WTC11 (cell line): ENCODE measurements around the gene SNX25. TPM values are rescaled to one million over a fixed set of nuclear protein-coding genes. Genes with fewer than 3 reads are reported as not detected.

Source experiments
- ATAC-seq: fragments of 200-7000 bp; cut with Tn5 transposase; 2 replicates; pipeline ENCODE4 v1.10.0; 2021; ENCODE audit warnings: mild to moderate bottlenecking, moderate library complexity
- CTCF ChIA-PET: fragments of 300-600 bp; sonication (Branson Sonifier 250); formaldehyde crosslinking; loops from one replicate; lab custom pipeline; 2021; ENCODE audit warnings: antibody characterized with exemption; lab: Charles Lee
- POLR2A ChIA-PET: fragments of 350-600 bp; sonication (Branson Sonifier 250); formaldehyde crosslinking; loops from one replicate; lab custom pipeline; 2021; ENCODE audit warnings: antibody characterized with exemption; lab: Charles Lee
- DNase-seq: peaks from one replicate; pipeline ENCODE4 v3.0.0; 2021; ENCODE audit warnings: low spot score
- H3K27ac Mint-ChIP-seq: 2 replicates; pipeline ENCODE4 v1.8.0; 2021; ENCODE audit warnings: mixed read lengths
- H3K27me3 Mint-ChIP-seq: 2 replicates; pipeline ENCODE4 v1.8.0; 2021; ENCODE audit warnings: low read depth, mild to moderate bottlenecking, moderate library complexity, mixed read lengths
- H3K36me3 Mint-ChIP-seq: 2 replicates; pipeline ENCODE4 v1.8.0; 2021; ENCODE audit warnings: mixed read lengths
- H3K4me1 Mint-ChIP-seq: 2 replicates; pipeline ENCODE4 v1.8.0; 2022; ENCODE audit warnings: mixed read lengths
- H3K4me3 Mint-ChIP-seq: 2 replicates; pipeline ENCODE4 v1.8.0; 2021; ENCODE audit warnings: mild to moderate bottlenecking, moderate library complexity, mixed read lengths
- H3K9me3 Mint-ChIP-seq: 2 replicates; pipeline ENCODE4 v1.8.0; 2021; ENCODE audit warnings: mixed read lengths
- E2F1 ChIP-seq: sonication (generic); formaldehyde crosslinking; IDR thresholded peaks from 2 replicates; pipeline ENCODE4 v1.8.0; 2022; ENCODE audit warnings: mild to moderate bottlenecking, missing genetic modification reagents
- ELF4 ChIP-seq: sonication (generic); formaldehyde crosslinking; IDR thresholded peaks from 2 replicates; pipeline ENCODE4 v1.8.1; 2022; ENCODE audit warnings: low read depth, mild to moderate bottlenecking, moderate library complexity, missing genetic modification reagents
- FOXP1 ChIP-seq: sonication (generic); formaldehyde crosslinking; IDR thresholded peaks from 2 replicates; pipeline ENCODE4 v1.8.0; 2022; ENCODE audit warnings: missing genetic modification reagents, mild to moderate bottlenecking, moderate library complexity, borderline replicate concordance
- FOXP4 ChIP-seq: sonication (generic); formaldehyde crosslinking; IDR thresholded peaks from 2 replicates; pipeline ENCODE4 v1.8.0; 2022; ENCODE audit warnings: mild to moderate bottlenecking, missing genetic modification reagents
- JUN ChIP-seq: sonication (generic); formaldehyde crosslinking; IDR thresholded peaks from 2 replicates; pipeline ENCODE4 v1.8.0; 2023; ENCODE audit warnings: mild to moderate bottlenecking, missing genetic modification reagents
- NR2C2 ChIP-seq: sonication (generic); formaldehyde crosslinking; IDR thresholded peaks from 2 replicates; pipeline ENCODE4 v1.8.0; 2022; ENCODE audit warnings: mild to moderate bottlenecking, missing genetic modification reagents
- NR3C1 ChIP-seq: sonication (generic); formaldehyde crosslinking; conservative IDR thresholded peaks from 2 replicates; pipeline ENCODE4 v1.8.1; 2023; ENCODE audit warnings: low read depth, mild to moderate bottlenecking, missing genetic modification reagents
- SOX15 ChIP-seq: fragments of 250-450 bp; sonication (Bioruptor Pico); IDR thresholded peaks from 2 replicates; pipeline ENCODE4 v1.9.0; 2021; ENCODE audit warnings: mild to moderate bottlenecking
- ZBTB43 ChIP-seq: sonication (generic); formaldehyde crosslinking; IDR thresholded peaks from 2 replicates; pipeline ENCODE4 v1.8.1; 2023; ENCODE audit warnings: mild to moderate bottlenecking, missing genetic modification reagents
- ZNF281 ChIP-seq: sonication (generic); formaldehyde crosslinking; IDR thresholded peaks from 2 replicates; pipeline ENCODE4 v1.8.0; 2023; ENCODE audit warnings: mild to moderate bottlenecking, missing genetic modification reagents
- ZNF396 ChIP-seq: fragments of 250-450 bp; sonication (Bioruptor Pico); IDR thresholded peaks from 2 replicates; pipeline ENCODE4 v1.8.0; 2021; ENCODE audit warnings: mild to moderate bottlenecking, moderate library complexity, borderline replicate concordance
- total RNA-seq: library from RNA; stranded (reverse); gene quantifications from 3 replicates; pipeline ENCODE4 v1.2.3, GENCODE V29; 2021

SNX25 gene
- total RNA-seq, 1 experiment from 2014 or later: 16.9 TPM

- TF ChIP-seq ZNF396 (no peak), ELF4 (CRISPR knock-in tag) (no peak), ZNF281 (CRISPR knock-in tag) (no peak)
Observed at GRCh38 chr4:185370268-185370949, 161.0 kb downstream of the SNX25 start (continued).

- Mint-ChIP-seq H3K4me3 (no peak overlapping the region), H3K27ac (no peak overlapping the region), H3K27me3 (no peaks in the 10 kb centered on the region), H3K9me3 (no peaks in the 10 kb centered on the region), H3K36me3 (peaks cover 11% of the 10 kb centered on the region; the same call in 1 of the 2 replicates), H3K4me1 (peaks cover 11% of the 10 kb centered on the region)
- CTCF ChIA-PET: no interaction called here
- TF ChIP-seq E2F1: no peak
- no peak for TF ChIP-seq NR2C2 (CRISPR knock-in tag)
- TF ChIP-seq FOXP4: no peak
- TF ChIP-seq FOXP1 (CRISPR knock-in tag): no peak
- TF ChIP-seq JUN (CRISPR knock-in tag): no peak
- ATAC-seq (no peak), DNase-seq (no peak)
- POLR2A ChIA-PET: no interaction called here
Observed at GRCh38 chr4:185371702-185372101, 162.3 kb downstream of the SNX25 start.

GRCh38 chr4:185374027-185374426 lies 164.6 kb downstream of the SNX25 start:
- peaks cover 11% of the 10 kb centered on the region for H3K4me1 Mint-ChIP-seq
- ChIA-PET CTCF (no interaction called here), POLR2A (no interaction called here)
- DNase-seq (no peak), ATAC-seq (no peak)
- H3K27ac Mint-ChIP-seq: no peak overlapping the region
- H3K36me3 Mint-ChIP-seq: peaks cover 5% of the 10 kb centered on the region; the same call in 1 of the 2 replicates
- TF ChIP-seq ZBTB43 (CRISPR knock-in tag) (no peak), SOX15 (CRISPR knock-in tag) (no peak)
- no peaks in the 10 kb centered on the region for H3K27me3 Mint-ChIP-seq
- H3K4me3 Mint-ChIP-seq: no peak overlapping the region
- no peaks in the 10 kb centered on the region for H3K9me3 Mint-ChIP-seq

- no peak for ATAC-seq
- H3K27ac Mint-ChIP-seq: no peak overlapping the region; the same call in 1 of the 2 replicates
- no peak for TF ChIP-seq NR3C1 (CRISPR knock-in tag)
- TF ChIP-seq NR2C2 (CRISPR knock-in tag): no peak
Observed at GRCh38 chr4:185374573-185374972, 165.2 kb downstream of the SNX25 start.

More at GRCh38 chr4:185374573-185374972, 165.2 kb downstream of the SNX25 start:
- Mint-ChIP-seq H3K4me1 (peaks cover 7% of the 10 kb centered on the region), H3K36me3 (peaks cover 5% of the 10 kb centered on the region; the same call in 1 of the 2 replicates), H3K27me3 (no peaks in the 10 kb centered on the region), H3K9me3 (no peaks in the 10 kb centered on the region), H3K4me3 (no peak overlapping the region)
- POLR2A ChIA-PET: no interaction called here
- CTCF ChIA-PET: no interaction called here
- DNase-seq: no peak
